GM21576 (cell line): ENCODE results near the gene RYR2.

Experiments used
- ATAC-seq: cut with Tn5 transposase; IDR thresholded peaks from one replicate; pipeline ENCODE4 v1.9.1; 2021; ENCODE audit warnings: mild to moderate bottlenecking, moderate library complexity; ENCODE audit not compliant: unreplicated experiment

RYR2 gene

GRCh38 chr1:237428809-237429208 is 386.8 kb downstream of the RYR2 start:
- no peak for ATAC-seq

- ATAC-seq: no peak
Measured at GRCh38 chr1:237429252-237429651, 387.3 kb downstream of the RYR2 start.

GRCh38 chr1:237431448-237431847 is 389.5 kb downstream of the RYR2 start:
- no peak for ATAC-seq

- no peak for ATAC-seq
Measured at GRCh38 chr1:237440346-237440745, 398.4 kb downstream of the RYR2 start.

- no peak for ATAC-seq
Measured at GRCh38 chr1:237444120-237444790, 402.3 kb downstream of the RYR2 start.

GRCh38 chr1:237448042-237448441 is 406.1 kb downstream of the RYR2 start:
- no peak for ATAC-seq

GRCh38 chr1:237457573-237457972 is 415.6 kb downstream of the RYR2 start:
- no peak for ATAC-seq

GRCh38 chr1:237467320-237467719 is 425.3 kb downstream of the RYR2 start:
- no peak for ATAC-seq

GRCh38 chr1:237470712-237471338 is 428.8 kb downstream of the RYR2 start:
- ATAC-seq: no peak

GRCh38 chr1:237471377-237471776 is 429.4 kb downstream of the RYR2 start:
- ATAC-seq: no peak

GRCh38 chr1:237471956-237472355 is 430.0 kb downstream of the RYR2 start:
- no peak for ATAC-seq

- ATAC-seq: no peak
Measured at GRCh38 chr1:237473854-237474253, 431.9 kb downstream of the RYR2 start.

- ATAC-seq: no peak
Measured at GRCh38 chr1:237478082-237478481, 436.1 kb downstream of the RYR2 start.

- no peak for ATAC-seq
Measured at GRCh38 chr1:237478842-237479241, 436.9 kb downstream of the RYR2 start.

- no peak for ATAC-seq
Measured at GRCh38 chr1:237482777-237483176, 440.8 kb downstream of the RYR2 start.

- no peak for ATAC-seq
Measured at GRCh38 chr1:237492359-237492758, 450.4 kb downstream of the RYR2 start.

GRCh38 chr1:237500566-237500965 is 458.6 kb downstream of the RYR2 start:
- no peak for ATAC-seq

GRCh38 chr1:237503292-237503691 is 461.3 kb downstream of the RYR2 start:
- ATAC-seq: no peak

- peak; percentile 98 for ATAC-seq
Measured at GRCh38 chr1:237507005-237507404, 465.0 kb downstream of the RYR2 start.

- no peak for ATAC-seq
Measured at GRCh38 chr1:237509748-237510147, 467.8 kb downstream of the RYR2 start.

GRCh38 chr1:237525102-237525501 is 483.1 kb downstream of the RYR2 start:
- ATAC-seq: no peak

- no peak for ATAC-seq
Measured at GRCh38 chr1:237527761-237528160, 485.8 kb downstream of the RYR2 start.

GRCh38 chr1:237528545-237528944 is 486.6 kb downstream of the RYR2 start:
- ATAC-seq: no peak
